GM12878 (cell line): ENCODE data around the gene LIMCH1. TPM values are rescaled to one million over a fixed set of nuclear protein-coding genes. Genes with fewer than 3 reads are reported as not detected.

Experiments
- ATAC-seq: fragments of 200-7000 bp; cut with Tn5 transposase; 3 replicates; pipeline ENCODE4 v1.9.1; 2020; ENCODE audit warnings: mild to moderate bottlenecking, moderate library complexity
- BruUV-seq: library from RNA; stranded (reverse); fragments of 400-500 nt; replicated peaks from 2 replicates; lab custom pipeline; 2021; lab: Mats Ljungman, UMichigan
- CTCF ChIA-PET: fragments of 300-600 bp; sonication (Branson Sonifier 250); formaldehyde crosslinking; extraction: SDS; loops from one replicate; lab custom pipeline; 2021; ENCODE audit warnings: inconsistent platforms; lab: Yijun Ruan, JAX
- POLR2A ChIA-PET: fragments of 350-600 bp; formaldehyde crosslinking; extraction: SDS; loops from one replicate; lab custom pipeline; 2021; ENCODE audit warnings: inconsistent platforms; lab: Charles Lee
- RAD21 ChIA-PET: fragments of 300-600 bp; sonication (Branson Sonifier 250); formaldehyde crosslinking; loops from one replicate; lab custom pipeline; 2023; ENCODE audit warnings: antibody characterized with exemption; ENCODE audit not compliant: unreplicated experiment; lab: Charles Lee
- SMC1A ChIA-PET: fragments of 300-600 bp; sonication (Branson Sonifier 250); formaldehyde crosslinking; loops from one replicate; lab custom pipeline; 2023; ENCODE audit not compliant: unreplicated experiment, uncharacterized antibody; lab: Charles Lee
- DNase-seq: peaks from one replicate; pipeline ENCODE4 v3.0.0-alpha.2; 2011; ENCODE audit warnings: low read depth, low spot score
- FAIRE-seq: peaks from 3 replicates; lab custom pipeline; 2011; peaks lifted over from hg19 to GRCh38; lab: Jason Lieb, UNC
- H2AFZ ChIP-seq: 2 replicates; pipeline ENCODE4 v1.6.0; 2011; ENCODE audit warnings: low read depth, low read length, control low read depth; ENCODE audit not compliant: control insufficient read depth
- H3K27ac ChIP-seq: 2 replicates; pipeline ENCODE4 v1.5.1; 2011; ENCODE audit warnings: control low read depth; ENCODE audit not compliant: control insufficient read depth, insufficient read depth
- H3K27me3 ChIP-seq, 2 experiments: replicated peaks in 1 of 2; 2 replicates each; pipeline versions ENCODE4 v1.6.0 to v1.6.1; 2011; ENCODE audit warnings: low read length in 1 of 2; ENCODE audit not compliant: control insufficient read depth in 2 of 2, insufficient read depth in 2 of 2
- H3K36me3 ChIP-seq, 2 experiments: 2 replicates each; pipeline ENCODE4 v1.5.1; 2011; ENCODE audit warnings: low read length in 1 of 2; ENCODE audit not compliant: control insufficient read depth in 2 of 2, insufficient read depth in 2 of 2
- H3K4me1 ChIP-seq: 2 replicates; pipeline ENCODE4 v1.6.1; 2011; ENCODE audit warnings: mild to moderate bottlenecking, low read length, moderate library complexity, mixed read lengths; ENCODE audit not compliant: control insufficient read depth, insufficient read depth
- H3K4me2 ChIP-seq: 2 replicates; pipeline ENCODE4 v1.6.0; 2011; ENCODE audit warnings: control low read depth; ENCODE audit not compliant: control insufficient read depth, insufficient read depth
- H3K4me3 ChIP-seq: fragments of 200-600 bp; sonication (generic); 2 replicates; pipeline ENCODE4 v1.5.1; 2016
- H3K79me2 ChIP-seq: 2 replicates; pipeline ENCODE4 v1.6.0; 2011; ENCODE audit warnings: low read length; ENCODE audit not compliant: control insufficient read depth, insufficient read depth
- H3K9ac ChIP-seq: 2 replicates; pipeline ENCODE4 v1.8.0; 2011; ENCODE audit warnings: low read length, control low read depth, mixed read lengths; ENCODE audit not compliant: control insufficient read depth, insufficient read depth
- H3K9me3 ChIP-seq: replicated peaks from 3 replicates; pipeline ENCODE4 v1.5.1; 2011; ENCODE audit warnings: mild to moderate bottlenecking, low read length; ENCODE audit not compliant: control insufficient read depth, insufficient read depth
- H4K20me1 ChIP-seq: 2 replicates; pipeline ENCODE4 v1.6.0; 2011; ENCODE audit not compliant: control insufficient read depth, insufficient read depth
- ASH2L ChIP-seq: fragments of 300-600, 200-600 bp; sonication (generic); IDR thresholded peaks from 2 replicates; pipeline ENCODE4 v1.6.1; 2017; ENCODE audit warnings: low read depth, mild to moderate bottlenecking, borderline replicate concordance
- ETV6 ChIP-seq, 2 experiments: fragments of 450-650 bp in 1 of 2; IDR thresholded peaks in 1 of 2; conservative IDR thresholded peaks in 1 of 2; 2 replicates each; pipeline ENCODE4 v1.6.1; 2014; ENCODE audit warnings: antibody characterized with exemption in 1 of 2, borderline replicate concordance in 1 of 2, low read depth in 1 of 2, mild to moderate bottlenecking in 1 of 2, moderate library complexity in 1 of 2
- FOS ChIP-seq: IDR thresholded peaks from 3 replicates; pipeline ENCODE4 v1.6.1; 2011; ENCODE audit warnings: borderline replicate concordance; ENCODE audit not compliant: insufficient read length; ENCODE audit errors: extremely low read depth
- GABPA ChIP-seq: IDR thresholded peaks from 2 replicates; pipeline ENCODE4 v1.6.1; 2014; ENCODE audit warnings: antibody characterized with exemption, low read depth, mild to moderate bottlenecking, inconsistent platforms
- KAT2A ChIP-seq: conservative IDR thresholded peaks from 2 replicates; pipeline ENCODE4 v1.6.1; 2011; ENCODE audit warnings: low read depth, low read length; ENCODE audit not compliant: control insufficient read depth
- MEF2A ChIP-seq: IDR thresholded peaks from 2 replicates; pipeline ENCODE4 v1.6.1; 2011; ENCODE audit warnings: low read depth, mild to moderate bottlenecking, low read length, moderate library complexity; ENCODE audit not compliant: insufficient read depth
- RB1 ChIP-seq: fragments of 450-650 bp; formaldehyde crosslinking; IDR thresholded peaks from 2 replicates; pipeline ENCODE4 v1.6.1; 2017; ENCODE audit warnings: mild to moderate bottlenecking, borderline replicate concordance
- RFX5 ChIP-seq: IDR thresholded peaks from 2 replicates; pipeline ENCODE4 v1.6.1; 2011; ENCODE audit warnings: low read depth, low read length, improper control_type of control experiment
- RUNX3 ChIP-seq: IDR thresholded peaks from 2 replicates; pipeline ENCODE4 v1.6.1; 2012; ENCODE audit warnings: low read length, inconsistent platforms
- SPI1 ChIP-seq: IDR thresholded peaks from 2 replicates; pipeline ENCODE4 v1.6.1; 2011; ENCODE audit warnings: low read depth, mild to moderate bottlenecking, low read length, moderate library complexity, borderline replicate concordance; ENCODE audit not compliant: insufficient read depth
- SREBF2 ChIP-seq: IDR thresholded peaks from 2 replicates; pipeline ENCODE4 v1.6.1; 2012; ENCODE audit warnings: mild to moderate bottlenecking, low read length
- TARDBP ChIP-seq: IDR thresholded peaks from 2 replicates; pipeline ENCODE4 v1.6.1; 2016; ENCODE audit warnings: borderline replicate concordance
- WGBS: methylation state at CpG from one replicate; pipeline ENCODE4 v1.1.6; 2016; ENCODE audit warnings: low lambda C conversion rate; ENCODE audit not compliant: insufficient replicate concordance, insufficient coverage; ENCODE audit errors: missing lambda C conversion rate; 5-methylcytosine and 5-hydroxymethylcytosine counted together
- in situ Hi-C: fragments of 300-500 bp; cut with MboI; formaldehyde crosslinking; loops from 9 replicates; pipeline ENCODE4 v1.14.3; 2018; ENCODE audit warnings: mixed read lengths
- intact Hi-C: fragments of 100-400 bp; cut with micrococcal nuclease; formaldehyde crosslinking; loops from one replicate; pipeline ENCODE4 v1.14.2; 2022; ENCODE audit not compliant: unreplicated experiment
- polyA plus RNA-seq, 11 experiments: library from polyadenylated mRNA; depleted of rRNA in 4 of 11; unstranded in 6 of 11; stranded (reverse) in 5 of 11; fragments of >200 nt; fragmentation: Nextera tagmentation in 4 of 11; fragmentation: Illumina TruSeq in 1 of 11; extraction: Ambion mirVana in 4 of 11; extraction: Trizol in 1 of 11; gene quantifications; 1 replicate in 1 of 11; 2 replicates in 10 of 11; pipeline versions ENCODE4 v1.2.1 to v1.2.3, GENCODE V29; 2011 to 2016; ENCODE audit warnings: inconsistent platforms in 2 of 11, missing spikeins in 2 of 11, low read depth in 1 of 11
- total RNA-seq, 4 experiments: library from RNA; depleted of rRNA in 3 of 4; stranded (reverse); fragments of >200 nt in 3 of 4; fragmentation: Illumina TruSeq in 1 of 4; extraction: Trizol in 1 of 4; gene quantifications; 2 replicates each; pipeline versions ENCODE4 v1.2.1 to v1.2.3, GENCODE V29; 2013 to 2021
- TF ChIP-seq, protein P1 (sequence below): IDR thresholded peaks from 2 replicates; pipeline ENCODE4 v1.6.1; 2012; ENCODE audit warnings: low read depth, low read length, improper control_type of control experiment
- TF ChIP-seq, protein P2 (sequence below): fragments of 450-650 bp; IDR thresholded peaks from 2 replicates; pipeline ENCODE4 v1.6.1; 2017; ENCODE audit warnings: antibody characterized with exemption, mild to moderate bottlenecking, moderate library complexity
- TF ChIP-seq, protein P3 (sequence below): IDR thresholded peaks from 2 replicates; pipeline ENCODE4 v1.6.1; 2012; ENCODE audit warnings: low read length, inconsistent platforms

LIMCH1 gene
- total and polyA plus RNA-seq, 10 of the 15 experiments (the other 5 are each of a cell fraction or from before 2014, with no cell fraction given), result 0.07 to 0.15 TPM; not detected in 8

GRCh38 chr4:41646862-41647261 lies 108.9 kb downstream of the LIMCH1 start (continued):
- TF ChIP-seq, protein P1, sequence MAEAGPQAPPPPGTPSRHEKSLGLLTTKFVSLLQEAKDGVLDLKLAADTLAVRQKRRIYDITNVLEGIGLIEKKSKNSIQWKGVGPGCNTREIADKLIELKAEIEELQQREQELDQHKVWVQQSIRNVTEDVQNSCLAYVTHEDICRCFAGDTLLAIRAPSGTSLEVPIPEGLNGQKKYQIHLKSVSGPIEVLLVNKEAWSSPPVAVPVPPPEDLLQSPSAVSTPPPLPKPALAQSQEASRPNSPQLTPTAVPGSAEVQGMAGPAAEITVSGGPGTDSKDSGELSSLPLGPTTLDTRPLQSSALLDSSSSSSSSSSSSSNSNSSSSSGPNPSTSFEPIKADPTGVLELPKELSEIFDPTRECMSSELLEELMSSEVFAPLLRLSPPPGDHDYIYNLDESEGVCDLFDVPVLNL, result no peak
- TF ChIP-seq MEF2A (no peak), RUNX3 (no peak), GABPA (no peak), RFX5 (no peak), TARDBP (no peak), SREBF2 (no peak)
- TF ChIP-seq, protein P2, sequence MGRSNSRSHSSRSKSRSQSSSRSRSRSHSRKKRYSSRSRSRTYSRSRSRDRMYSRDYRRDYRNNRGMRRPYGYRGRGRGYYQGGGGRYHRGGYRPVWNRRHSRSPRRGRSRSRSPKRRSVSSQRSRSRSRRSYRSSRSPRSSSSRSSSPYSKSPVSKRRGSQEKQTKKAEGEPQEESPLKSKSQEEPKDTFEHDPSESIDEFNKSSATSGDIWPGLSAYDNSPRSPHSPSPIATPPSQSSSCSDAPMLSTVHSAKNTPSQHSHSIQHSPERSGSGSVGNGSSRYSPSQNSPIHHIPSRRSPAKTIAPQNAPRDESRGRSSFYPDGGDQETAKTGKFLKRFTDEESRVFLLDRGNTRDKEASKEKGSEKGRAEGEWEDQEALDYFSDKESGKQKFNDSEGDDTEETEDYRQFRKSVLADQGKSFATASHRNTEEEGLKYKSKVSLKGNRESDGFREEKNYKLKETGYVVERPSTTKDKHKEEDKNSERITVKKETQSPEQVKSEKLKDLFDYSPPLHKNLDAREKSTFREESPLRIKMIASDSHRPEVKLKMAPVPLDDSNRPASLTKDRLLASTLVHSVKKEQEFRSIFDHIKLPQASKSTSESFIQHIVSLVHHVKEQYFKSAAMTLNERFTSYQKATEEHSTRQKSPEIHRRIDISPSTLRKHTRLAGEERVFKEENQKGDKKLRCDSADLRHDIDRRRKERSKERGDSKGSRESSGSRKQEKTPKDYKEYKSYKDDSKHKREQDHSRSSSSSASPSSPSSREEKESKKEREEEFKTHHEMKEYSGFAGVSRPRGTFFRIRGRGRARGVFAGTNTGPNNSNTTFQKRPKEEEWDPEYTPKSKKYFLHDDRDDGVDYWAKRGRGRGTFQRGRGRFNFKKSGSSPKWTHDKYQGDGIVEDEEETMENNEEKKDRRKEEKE, result no peak

- Histone ChIP-seq H3K4me1 (no peaks in the 10 kb centered on the region), H3K4me3 (no peak overlapping the region), H3K27me3 (peaks cover 0 to 4% of the 10 kb centered on the region in 2 experiments; a peak in 1 of 4 replicates), H3K4me2 (no peak overlapping the region), H2AFZ (no peak overlapping the region), H3K9me3 (no peaks in the 10 kb centered on the region), H3K9ac (no peak overlapping the region), H4K20me1 (no peaks in the 10 kb centered on the region), H3K27ac (no peak overlapping the region), H3K36me3 (no peaks in the 10 kb centered on the region), H3K79me2 (no peaks in the 10 kb centered on the region)
- peak; percentile 7 for FAIRE-seq
- peak; percentile 59 for ATAC-seq
- ChIA-PET RAD21 (no interaction called here), POLR2A (no interaction called here), SMC1A (interaction anchor here (1.3 kb wide), 1 partner anchor 14 kb away, joined by 5 read pairs; no protein-coding TSS in a partner anchor), CTCF (interaction anchor here (2.3 kb wide), 1 partner anchor 15 kb away, joined by 9 read pairs; no protein-coding TSS in a partner anchor)
- TF ChIP-seq RB1 (no peak), SPI1 (peak; percentile 82), ASH2L (no peak), ETV6 (conservative IDR thresholded peaks at IDR 0.05 in 1 of 2, IDR thresholded peaks at IDR 0.05 in 1 of 2; ENCODE audit: borderline replicate concordance in 1 of 2, low read depth in 1 of 2) (no peak), FOS (no peak), KAT2A (no peak)
- TF ChIP-seq, protein P3, sequence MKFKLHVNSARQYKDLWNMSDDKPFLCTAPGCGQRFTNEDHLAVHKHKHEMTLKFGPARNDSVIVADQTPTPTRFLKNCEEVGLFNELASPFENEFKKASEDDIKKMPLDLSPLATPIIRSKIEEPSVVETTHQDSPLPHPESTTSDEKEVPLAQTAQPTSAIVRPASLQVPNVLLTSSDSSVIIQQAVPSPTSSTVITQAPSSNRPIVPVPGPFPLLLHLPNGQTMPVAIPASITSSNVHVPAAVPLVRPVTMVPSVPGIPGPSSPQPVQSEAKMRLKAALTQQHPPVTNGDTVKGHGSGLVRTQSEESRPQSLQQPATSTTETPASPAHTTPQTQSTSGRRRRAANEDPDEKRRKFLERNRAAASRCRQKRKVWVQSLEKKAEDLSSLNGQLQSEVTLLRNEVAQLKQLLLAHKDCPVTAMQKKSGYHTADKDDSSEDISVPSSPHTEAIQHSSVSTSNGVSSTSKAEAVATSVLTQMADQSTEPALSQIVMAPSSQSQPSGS, result no peak
- in situ Hi-C loops, result no loop called here
- WGBS, result 0% methylated on average over 3 of the region's 3 CpGs
- no TSS peak for BruUV-seq
- intact Hi-C loops, result no loop called here
- no peak for DNase-seq
Observed at GRCh38 chr4:41647383-41647782, 109.4 kb downstream of the LIMCH1 start.
